ENCODE measurements around the gene PLA2G4D. TPM values are rescaled to one million over a fixed set of nuclear protein-coding genes. Genes with fewer than 3 reads are reported as not detected.

PLA2G4D gene
- total RNA-seq, 4 donors from 2014 or later = not detected

GRCh38 chr15:42071717-42072116, 22.6 kb downstream of the PLA2G4D start:
- TF ChIP-seq CTCF (IDR thresholded peaks at IDR 0.05) = no peak
- TF ChIP-seq POLR2A (IDR thresholded peaks at IDR 0.05) = no peak
- Histone ChIP-seq H3K9me3 (no peaks in the 10 kb centered on the region), H3K36me3 (no peaks in the 10 kb centered on the region), H3K27ac (no peak overlapping the region), H3K27me3 (no peaks in the 10 kb centered on the region), H3K4me1 (no peaks in the 10 kb centered on the region), H3K4me3 (no peak overlapping the region)
- no peak for DNase-seq

GRCh38 chr15:42070976-42071350, 23.4 kb downstream of the PLA2G4D start:
- H3K4me1 ChIP-seq = no peaks in the 10 kb centered on the region
- H3K36me3 ChIP-seq = no peaks in the 10 kb centered on the region
- TF ChIP-seq POLR2A (IDR thresholded peaks at IDR 0.05) = no peak
- no peak for TF ChIP-seq CTCF (IDR thresholded peaks at IDR 0.05)
- no peak overlapping the region for H3K27ac ChIP-seq
- H3K4me3 ChIP-seq = no peak overlapping the region
- no peaks in the 10 kb centered on the region for H3K27me3 ChIP-seq
- DNase-seq = peak in 1 of 3 donors; percentile 3
- H3K9me3 ChIP-seq = no peaks in the 10 kb centered on the region

- no peaks in the 10 kb centered on the region for H3K9me3 ChIP-seq
- peak in 2 of 3 donors; percentile 4 to 35 for DNase-seq
- no peak for TF ChIP-seq POLR2A (IDR thresholded peaks at IDR 0.05)
- TF ChIP-seq CTCF (IDR thresholded peaks at IDR 0.05) = no peak
- no peaks in the 10 kb centered on the region for H3K27me3 ChIP-seq
- no peak overlapping the region for H3K4me3 ChIP-seq
- H3K36me3 ChIP-seq = no peaks in the 10 kb centered on the region
- H3K4me1 ChIP-seq = no peaks in the 10 kb centered on the region
- H3K27ac ChIP-seq = no peak overlapping the region
These were observed 23.9 kb downstream of the PLA2G4D start for GRCh38 chr15:42070279-42070975.

- peak in 1 of 3 donors; percentile 29 for DNase-seq
- Histone ChIP-seq H3K36me3 (no peaks in the 10 kb centered on the region), H3K27me3 (no peaks in the 10 kb centered on the region), H3K4me3 (no peak overlapping the region), H3K4me1 (no peaks in the 10 kb centered on the region), H3K27ac (no peak overlapping the region), H3K9me3 (no peaks in the 10 kb centered on the region)
- TF ChIP-seq CTCF (IDR thresholded peaks at IDR 0.05) = no peak
- no peak for TF ChIP-seq POLR2A (IDR thresholded peaks at IDR 0.05)
These were observed 24.7 kb downstream of the PLA2G4D start for GRCh38 chr15:42069496-42070278.

GRCh38 chr15:42069025-42069424, 25.3 kb downstream of the PLA2G4D start:
- Histone ChIP-seq H3K27me3 (no peaks in the 10 kb centered on the region), H3K4me3 (no peak overlapping the region), H3K27ac (no peak overlapping the region), H3K9me3 (no peaks in the 10 kb centered on the region), H3K36me3 (no peaks in the 10 kb centered on the region), H3K4me1 (no peaks in the 10 kb centered on the region)
- no peak for DNase-seq
- TF ChIP-seq CTCF (IDR thresholded peaks at IDR 0.05) (no peak), POLR2A (IDR thresholded peaks at IDR 0.05) (no peak)
